Upper lobe of left lung (tissue), 6 donors: Measurements from ENCODE around the gene ZNF735. TPM values are rescaled to one million over a fixed set of nuclear protein-coding genes. Genes with fewer than 3 reads are reported as not detected.

Source experiments
- ATAC-seq, 2 donors: fragments of 200-7000 bp; cut with Tn5 transposase; one replicate each; pipeline ENCODE4 v1.9.1; 2022; ENCODE audit warnings: mild to moderate bottlenecking in 2 of 2, moderate library complexity in 2 of 2; ENCODE audit not compliant: low FRiP score in 2 of 2
- DNase-seq, 2 donors: peaks; one replicate each; pipeline ENCODE4 v3.0.0-alpha.2; 2019 to 2020
- H3K27ac ChIP-seq, 4 donors: fragments of 200-600 bp; sonication (generic); one replicate each; pipeline ENCODE4 v1.5.1; 2016 to 2019
- H3K27me3 ChIP-seq, 4 donors: fragments of 200-600 bp; sonication (generic); one replicate each; pipeline ENCODE4 v1.5.1; 2017 to 2019
- H3K36me3 ChIP-seq, 4 donors: fragments of 200-600 bp; sonication (generic); one replicate each; pipeline ENCODE4 v1.5.1; 2016 to 2019
- H3K4me1 ChIP-seq, 4 donors: fragments of 200-600 bp; sonication (generic); one replicate each; pipeline ENCODE4 v1.5.1; 2018 to 2019
- H3K4me3 ChIP-seq, 4 donors: fragments of 200-600 bp; sonication (generic); one replicate each; pipeline ENCODE4 v1.5.1; 2017 to 2019; ENCODE audit warnings: mild to moderate bottlenecking in 2 of 4, moderate library complexity in 1 of 4
- H3K9me3 ChIP-seq, 4 donors: fragments of 200-600 bp; sonication (generic); one replicate each; pipeline ENCODE4 v1.5.1; 2018 to 2019
- EP300 ChIP-seq, 4 donors: sonication (generic); formaldehyde crosslinking; IDR thresholded peaks; one replicate each; pipeline ENCODE4 v1.5.1; 2017; ENCODE audit warnings: antibody characterized with exemption in 4 of 4, control low read depth in 2 of 4
- POLR2A ChIP-seq, 4 donors: fragments of 450-650 bp; IDR thresholded peaks; one replicate each; pipeline ENCODE4 v1.5.1; 2016 to 2017; ENCODE audit warnings: antibody characterized with exemption in 4 of 4, mild to moderate bottlenecking in 2 of 4
- POLR2AphosphoS5 ChIP-seq, 2 donors: sonication (generic); formaldehyde crosslinking; IDR thresholded peaks; one replicate each; pipeline ENCODE4 v1.5.1; 2017; ENCODE audit warnings: antibody characterized with exemption in 2 of 2
- WGBS, 2 donors: methylation state at CpG; one replicate each; pipeline ENCODE4 v1.1.5; 2017 to 2018; 5-methylcytosine and 5-hydroxymethylcytosine counted together
- total RNA-seq, 6 donors: library from RNA; depleted of rRNA in 4 of 6; stranded (reverse); fragments of >200 nt in 4 of 6; gene quantifications; one replicate each; pipeline versions ENCODE4 v1.1.0 to v1.2.1, GENCODE V29; 2016 to 2021
- TF ChIP-seq, protein P1 (sequence below), 6 experiments: fragments of 450-650 bp in 4 of 6; fragments of 200-600 bp in 2 of 6; sonication (generic) in 2 of 6; IDR thresholded peaks; one replicate each; pipeline ENCODE4 v1.5.1; 2016 to 2019; ENCODE audit warnings: antibody characterized with exemption in 6 of 6
- donor health status: DM: no; HTN: no; CAD: no; lungs with moderate emphysema.
- donor health status: DM: no; HTN: yes; CAD: no; lungs with severe emphysema.

ZNF735 gene
- total RNA-seq, 6 donors from 2014 or later, result not detected

DNA sequence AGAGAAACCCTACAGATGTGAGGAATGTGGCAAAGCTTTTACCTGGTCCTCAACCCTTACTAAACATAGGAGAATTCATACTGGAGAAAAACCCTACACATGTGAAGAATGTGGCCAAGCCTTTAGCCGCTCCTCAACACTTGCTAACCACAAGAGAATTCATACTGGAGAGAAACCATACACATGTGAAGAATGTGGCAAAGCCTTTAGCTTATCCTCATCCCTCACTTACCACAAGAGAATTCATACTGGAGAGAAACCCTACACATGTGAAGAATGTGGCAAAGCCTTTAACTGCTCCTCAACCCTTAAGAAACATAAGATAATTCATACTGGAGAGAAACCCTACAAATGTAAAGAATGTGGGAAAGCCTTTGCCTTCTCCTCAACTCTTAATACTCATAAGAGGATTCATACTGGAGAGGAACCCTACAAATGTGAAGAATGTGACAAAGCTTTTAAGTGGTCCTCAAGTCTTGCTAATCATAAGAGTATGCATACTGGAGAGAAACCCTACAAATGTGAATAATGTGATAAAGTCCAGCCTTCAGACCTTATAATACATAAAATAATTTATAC lies 59.4 kb downstream of the ZNF735 start:
- ATAC-seq (no peak), DNase-seq (no peak)
- Histone ChIP-seq H3K27me3 (no peaks in the 10 kb centered on the region), H3K27ac (no peak overlapping the region), H3K4me1 (no peaks in the 10 kb centered on the region), H3K4me3 (no peak overlapping the region), H3K36me3 (no peaks in the 10 kb centered on the region), H3K9me3 (peaks cover 20 to 51% (median 31%) of the 10 kb centered on the region in 4 donors)
- TF ChIP-seq POLR2AphosphoS5 (IDR thresholded peaks at IDR 0.05) (no peak), EP300 (IDR thresholded peaks at IDR 0.05) (no peak), POLR2A (IDR thresholded peaks at IDR 0.05) (no peak)
- TF ChIP-seq, protein P1, sequence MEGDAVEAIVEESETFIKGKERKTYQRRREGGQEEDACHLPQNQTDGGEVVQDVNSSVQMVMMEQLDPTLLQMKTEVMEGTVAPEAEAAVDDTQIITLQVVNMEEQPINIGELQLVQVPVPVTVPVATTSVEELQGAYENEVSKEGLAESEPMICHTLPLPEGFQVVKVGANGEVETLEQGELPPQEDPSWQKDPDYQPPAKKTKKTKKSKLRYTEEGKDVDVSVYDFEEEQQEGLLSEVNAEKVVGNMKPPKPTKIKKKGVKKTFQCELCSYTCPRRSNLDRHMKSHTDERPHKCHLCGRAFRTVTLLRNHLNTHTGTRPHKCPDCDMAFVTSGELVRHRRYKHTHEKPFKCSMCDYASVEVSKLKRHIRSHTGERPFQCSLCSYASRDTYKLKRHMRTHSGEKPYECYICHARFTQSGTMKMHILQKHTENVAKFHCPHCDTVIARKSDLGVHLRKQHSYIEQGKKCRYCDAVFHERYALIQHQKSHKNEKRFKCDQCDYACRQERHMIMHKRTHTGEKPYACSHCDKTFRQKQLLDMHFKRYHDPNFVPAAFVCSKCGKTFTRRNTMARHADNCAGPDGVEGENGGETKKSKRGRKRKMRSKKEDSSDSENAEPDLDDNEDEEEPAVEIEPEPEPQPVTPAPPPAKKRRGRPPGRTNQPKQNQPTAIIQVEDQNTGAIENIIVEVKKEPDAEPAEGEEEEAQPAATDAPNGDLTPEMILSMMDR (IDR thresholded peaks at IDR 0.05), result no peak
- WGBS, 2 donors, result 69 to 90% methylated on average over 1 of the region's 1 CpG

Other genes with a start within 250 kb of the ZNF735 start
- gene ZNF722, start 208.4 kb upstream of the ZNF735 start, total RNA-seq, result not detected
- gene ZNF727, start 161.8 kb upstream of the ZNF735 start, total RNA-seq, result 1 to 10 TPM in 5 of 6 donors, under 1 TPM in 1; 0.59 to 7.3 (median 2.4) TPM
- not detected for gene ZNF679, start 21.3 kb downstream of the ZNF735 start, total RNA-seq
- 10 to 100 TPM in 5 of 6 donors, 1 to 10 TPM in 1; 8.5 to 21.0 (median 13.7) TPM for gene ZNF736, start 106.8 kb downstream of the ZNF735 start, total RNA-seq